Activated naive CD4-positive, alpha-beta T cell treated with anti-CD3 and anti-CD28 coated beads, Interleukin-2, amount 10 ng/mL, durations not matched to agents 7 days and 5 days (primary cell): Measurements from ENCODE around the gene TCP11X1.
"Not testable (repeated sequence)": the region's sequence is repeated elsewhere in the genome, so short reads cannot be mapped to it uniquely, and the experiment has no call there.

Source experiments
- CTCF ChIA-PET: fragments of 350-600 bp; sonication (Branson Sonifier 250); formaldehyde crosslinking; loops from one replicate; lab custom pipeline; 2021; ENCODE audit warnings: antibody characterized with exemption; lab: Charles Lee
- DNase-seq: peaks from one replicate; pipeline ENCODE4 v3.0.0-alpha.2; 2020
- H3K27ac Mint-ChIP-seq: one replicate; pipeline ENCODE4 v1.8.0; 2021; ENCODE audit warnings: mild to moderate bottlenecking, moderate library complexity, mixed read lengths
- H3K27me3 Mint-ChIP-seq: one replicate; pipeline ENCODE4 v1.8.0; 2021; ENCODE audit warnings: mild to moderate bottlenecking, mixed read lengths
- H3K36me3 Mint-ChIP-seq: one replicate; pipeline ENCODE4 v1.8.0; 2021; ENCODE audit warnings: mixed read lengths
- H3K4me1 Mint-ChIP-seq: one replicate; pipeline ENCODE4 v1.8.0; 2021; ENCODE audit warnings: mixed read lengths
- H3K4me3 Mint-ChIP-seq: one replicate; pipeline ENCODE4 v1.8.0; 2021; ENCODE audit warnings: mild to moderate bottlenecking, moderate library complexity, mixed read lengths
- H3K9me3 Mint-ChIP-seq: one replicate; pipeline ENCODE4 v1.8.0; 2021; ENCODE audit warnings: mixed read lengths

TCP11X1 gene

GRCh38 chrX:102214986-102215385 is at the start of gene TCP11X1:
TCP11X1 (plus strand) TSS chrX:102215301.
- DNase-seq, H3K4me3 Mint-ChIP-seq, H3K4me1 Mint-ChIP-seq, H3K9me3 Mint-ChIP-seq, H3K27ac Mint-ChIP-seq, H3K27me3 Mint-ChIP-seq, H3K36me3 Mint-ChIP-seq, CTCF ChIA-PET: not testable (repeated sequence)

- no peaks in the 10 kb centered on the region for H3K4me1 Mint-ChIP-seq
- H3K9me3 Mint-ChIP-seq, result peaks cover 3% of the 10 kb centered on the region
- CTCF ChIA-PET, result no interaction called here
- H3K27ac Mint-ChIP-seq, result no peak overlapping the region
- no peaks in the 10 kb centered on the region for H3K36me3 Mint-ChIP-seq
- H3K27me3 Mint-ChIP-seq, result no peaks in the 10 kb centered on the region
- no peak overlapping the region for H3K4me3 Mint-ChIP-seq
- DNase-seq, result no peak
Observed at GRCh38 chrX:102185967-102186720, 29.0 kb upstream of the TCP11X1 start.

GRCh38 chrX:102207940-102208339 is 7.2 kb upstream of the TCP11X1 start:
- H3K27me3 Mint-ChIP-seq, H3K4me1 Mint-ChIP-seq, H3K4me3 Mint-ChIP-seq, CTCF ChIA-PET, H3K9me3 Mint-ChIP-seq, H3K36me3 Mint-ChIP-seq, DNase-seq, H3K27ac Mint-ChIP-seq: not testable (repeated sequence)

- H3K4me1 Mint-ChIP-seq, H3K27ac Mint-ChIP-seq, H3K9me3 Mint-ChIP-seq, CTCF ChIA-PET, DNase-seq, H3K4me3 Mint-ChIP-seq, H3K36me3 Mint-ChIP-seq, H3K27me3 Mint-ChIP-seq: not testable (repeated sequence)
Observed at GRCh38 chrX:102216497-102216896, 1.4 kb downstream of the TCP11X1 start.

GRCh38 chrX:102235678-102236077 is 20.6 kb downstream of the TCP11X1 start:
- H3K36me3 Mint-ChIP-seq, CTCF ChIA-PET, DNase-seq, H3K9me3 Mint-ChIP-seq, H3K4me3 Mint-ChIP-seq, H3K27ac Mint-ChIP-seq, H3K4me1 Mint-ChIP-seq, H3K27me3 Mint-ChIP-seq: not testable (repeated sequence)

GRCh38 chrX:102240265-102240664 is 25.2 kb downstream of the TCP11X1 start:
- H3K4me1 Mint-ChIP-seq, H3K4me3 Mint-ChIP-seq, DNase-seq, H3K36me3 Mint-ChIP-seq, H3K9me3 Mint-ChIP-seq, CTCF ChIA-PET, H3K27ac Mint-ChIP-seq, H3K27me3 Mint-ChIP-seq: not testable (repeated sequence)

GRCh38 chrX:102246893-102247292 is 31.8 kb downstream of the TCP11X1 start, which contains the start of gene NXF2:
NXF2 (plus strand) TSS chrX:102247167; CDS start chrX:102307079, 59,912 bp downstream.
- DNase-seq, H3K4me1 Mint-ChIP-seq, H3K9me3 Mint-ChIP-seq, H3K27me3 Mint-ChIP-seq, H3K4me3 Mint-ChIP-seq, H3K36me3 Mint-ChIP-seq, H3K27ac Mint-ChIP-seq, CTCF ChIA-PET: not testable (repeated sequence)

- H3K4me3 Mint-ChIP-seq, DNase-seq, H3K27me3 Mint-ChIP-seq, CTCF ChIA-PET, H3K4me1 Mint-ChIP-seq, H3K36me3 Mint-ChIP-seq, H3K9me3 Mint-ChIP-seq, H3K27ac Mint-ChIP-seq: not testable (repeated sequence)
Observed at GRCh38 chrX:102272231-102272630, 57.1 kb downstream of the TCP11X1 start.
